Measurements from ENCODE around the gene HLA-DPA1.

DNA sequence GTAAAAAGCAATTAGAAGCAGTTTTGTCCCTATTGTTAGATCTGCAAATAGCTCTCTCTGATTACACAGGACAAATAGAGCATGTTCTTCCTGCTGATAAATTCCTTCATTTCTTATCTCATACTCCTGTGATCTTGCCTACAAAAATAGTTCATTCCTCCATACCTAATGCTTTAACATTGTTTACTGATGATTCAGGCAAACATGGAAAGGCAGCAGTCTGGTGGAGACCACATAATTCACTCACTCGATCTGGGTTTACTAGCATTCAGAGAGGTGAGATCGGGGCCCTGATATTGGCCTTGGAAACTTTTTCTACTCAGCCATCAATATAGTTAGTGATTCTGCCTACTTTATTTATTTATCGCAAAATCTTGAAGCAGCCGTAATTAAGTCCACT is 20.2 kb downstream of the HLA-DPA1 start:
- no peak for TF ChIP-seq EZH2 (IDR thresholded peaks at IDR 0.05; ENCODE audit: borderline replicate concordance, low read depth, low read length, poor library complexity, severe bottlenecking)
- no peak for TF ChIP-seq CTCF (conservative IDR thresholded peaks at IDR 0.05; ENCODE audit: low read depth, low read length)

Data from A673 (cell line).